Adrenal gland (tissue), 5 donors: Measurements from ENCODE around the gene OPCML.

Experiments used
- CTCF ChIP-seq, 6 experiments: fragments of 450-650 bp in 4 of 6; fragments of 200-600 bp in 2 of 6; sonication (generic) in 1 of 6; IDR thresholded peaks; 1 replicate in 5 of 6; 2 replicates in 1 of 6; pipeline versions ENCODE4 v1.5.1 to v1.8.0; 2016 to 2021; ENCODE audit warnings: antibody characterized with exemption in 6 of 6, mild to moderate bottlenecking in 2 of 6, moderate library complexity in 1 of 6
- POLR2A ChIP-seq, 2 donors: fragments of 450-650 bp; IDR thresholded peaks; one replicate each; pipeline ENCODE4 v1.6.1; 2017; ENCODE audit warnings: antibody characterized with exemption in 2 of 2, mild to moderate bottlenecking in 2 of 2, moderate library complexity in 1 of 2
- donor health status: DM: no; HTN: no; CAD: no.

GRCh38 chr11:132988411-132988810 is 543.9 kb downstream of the OPCML start:
- TF ChIP-seq CTCF (IDR thresholded peaks at IDR 0.05) (no peak), POLR2A (IDR thresholded peaks at IDR 0.05) (no peak)
